Caco-2 (cell line): Measurements from ENCODE around the gene MYLK3. TPM values are rescaled to one million over a fixed set of nuclear protein-coding genes. Genes with fewer than 3 reads are reported as not detected.

Source experiments
- BruUV-seq: library from RNA; stranded (reverse); fragments of 400-500 nt; replicated peaks from 2 replicates; lab custom pipeline; 2021; lab: Mats Ljungman, UMichigan
- CTCF ChIA-PET: fragments of 300-600 bp; sonication (Branson Sonifier 250); formaldehyde crosslinking; loops from one replicate; lab custom pipeline; 2022; ENCODE audit warnings: antibody characterized with exemption; lab: Charles Lee
- POLR2A ChIA-PET: fragments of 300-600 bp; sonication (Branson Sonifier 250); formaldehyde crosslinking; loops from one replicate; lab custom pipeline; 2022; ENCODE audit warnings: antibody characterized with exemption; lab: Charles Lee
- DNase-seq, 2 experiments: peaks; one replicate each; pipeline versions ENCODE4 v3.0.0 to v3.0.0-alpha.2; 2020 to 2022
- H3K27me3 ChIP-seq: replicated peaks from 2 replicates; pipeline ENCODE4 v1.6.0; 2011; ENCODE audit warnings: low read length; ENCODE audit not compliant: control insufficient read depth, insufficient read depth
- H3K36me3 ChIP-seq: 2 replicates; pipeline ENCODE4 v1.5.1; 2011; ENCODE audit warnings: low read length; ENCODE audit not compliant: control insufficient read depth, insufficient read depth
- H3K4me1 ChIP-seq: fragments of 250-450 bp; sonication (Bioruptor Pico); 2 replicates; pipeline ENCODE4 v1.5.1; 2020; ENCODE audit warnings: mild to moderate bottlenecking
- H3K4me3 ChIP-seq: 2 replicates; pipeline ENCODE4 v1.5.1; 2011; ENCODE audit warnings: low read depth, mild to moderate bottlenecking, control low read depth, low read length
- H3K9me3 ChIP-seq: fragments of 250-450 bp; sonication (Bioruptor Pico); 2 replicates; pipeline ENCODE4 v1.5.1; 2020; ENCODE audit warnings: mild to moderate bottlenecking, moderate library complexity
- H3K27ac Mint-ChIP-seq: one replicate; pipeline ENCODE4 v1.8.0; 2022; ENCODE audit warnings: mixed read lengths; ENCODE audit not compliant: unreplicated experiment
- H3K27me3 Mint-ChIP-seq: one replicate; pipeline ENCODE4 v1.8.0; 2022; ENCODE audit warnings: mixed read lengths; ENCODE audit not compliant: insufficient read depth, unreplicated experiment
- H3K36me3 Mint-ChIP-seq: one replicate; pipeline ENCODE4 v1.8.0; 2022; ENCODE audit warnings: mild to moderate bottlenecking, mixed read lengths; ENCODE audit not compliant: insufficient read depth, unreplicated experiment
- H3K4me1 Mint-ChIP-seq: one replicate; pipeline ENCODE4 v1.8.0; 2022; ENCODE audit warnings: low read depth, mixed read lengths; ENCODE audit not compliant: unreplicated experiment
- H3K4me3 Mint-ChIP-seq: one replicate; pipeline ENCODE4 v1.8.0; 2022; ENCODE audit warnings: mild to moderate bottlenecking, moderate library complexity, mixed read lengths; ENCODE audit not compliant: unreplicated experiment
- H3K9me3 Mint-ChIP-seq: one replicate; pipeline ENCODE4 v1.8.0; 2022; ENCODE audit warnings: mixed read lengths; ENCODE audit not compliant: unreplicated experiment
- intact Hi-C: fragments of 100-400 bp; cut with micrococcal nuclease; formaldehyde crosslinking; loops from one replicate; pipeline ENCODE4 v1.10.0; 2022; ENCODE audit not compliant: unreplicated experiment
- total RNA-seq: library from RNA; stranded (reverse); gene quantifications from 2 replicates; pipeline ENCODE4 v1.2.3, GENCODE V29; 2022
- TF ChIP-seq, protein P1 (sequence below), 2 experiments: fragments of 200-600 bp in 1 of 2; IDR thresholded peaks; 1 replicate in 1 of 2; 2 replicates in 1 of 2; pipeline versions ENCODE4 v1.5.1 to v1.8.0; 2011 to 2022; ENCODE audit warnings: antibody characterized with exemption in 1 of 2, control low read depth in 1 of 2, inconsistent platforms in 1 of 2, low read depth in 1 of 2, low read length in 1 of 2, mild to moderate bottlenecking in 1 of 2, moderate library complexity in 1 of 2; ENCODE audit not compliant: insufficient read depth in 1 of 2, severe bottlenecking in 1 of 2, unreplicated experiment in 1 of 2

MYLK3 gene
- total RNA-seq, 1 experiment from 2014 or later: 1.2 TPM

DNA sequence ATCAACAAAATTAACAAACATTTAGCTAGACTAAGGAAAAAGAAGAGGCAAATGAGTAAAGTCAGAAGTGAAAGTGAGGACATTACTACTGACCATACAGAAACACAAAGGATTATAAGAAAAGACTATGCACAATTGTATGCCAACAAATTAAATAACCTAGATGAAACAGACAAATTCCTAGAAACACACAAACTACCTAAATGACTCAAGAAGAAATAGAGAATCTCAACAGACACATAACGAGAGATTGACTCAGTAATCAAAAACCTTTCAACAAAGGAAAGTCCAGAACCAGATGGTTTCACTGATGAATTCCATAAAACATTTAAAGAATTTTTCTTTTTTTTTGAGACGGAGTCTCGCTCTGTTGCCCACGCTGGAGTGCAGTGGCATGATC lies 35.7 kb upstream of the MYLK3 start:
- Mint-ChIP-seq H3K27ac (no peak overlapping the region), H3K36me3 (peaks cover 6% of the 10 kb centered on the region), H3K4me3 (no peak overlapping the region), H3K27me3 (no peaks in the 10 kb centered on the region), H3K9me3 (peaks cover 24% of the 10 kb centered on the region), H3K4me1 (peaks cover 21% of the 10 kb centered on the region)
- CTCF ChIA-PET: no interaction called here
- Histone ChIP-seq H3K9me3 (no peaks in the 10 kb centered on the region), H3K36me3 (no peaks in the 10 kb centered on the region), H3K4me1 (peaks cover 20% of the 10 kb centered on the region), H3K4me3 (no peak overlapping the region), H3K27me3 (no peaks in the 10 kb centered on the region)
- TF ChIP-seq, protein P1, sequence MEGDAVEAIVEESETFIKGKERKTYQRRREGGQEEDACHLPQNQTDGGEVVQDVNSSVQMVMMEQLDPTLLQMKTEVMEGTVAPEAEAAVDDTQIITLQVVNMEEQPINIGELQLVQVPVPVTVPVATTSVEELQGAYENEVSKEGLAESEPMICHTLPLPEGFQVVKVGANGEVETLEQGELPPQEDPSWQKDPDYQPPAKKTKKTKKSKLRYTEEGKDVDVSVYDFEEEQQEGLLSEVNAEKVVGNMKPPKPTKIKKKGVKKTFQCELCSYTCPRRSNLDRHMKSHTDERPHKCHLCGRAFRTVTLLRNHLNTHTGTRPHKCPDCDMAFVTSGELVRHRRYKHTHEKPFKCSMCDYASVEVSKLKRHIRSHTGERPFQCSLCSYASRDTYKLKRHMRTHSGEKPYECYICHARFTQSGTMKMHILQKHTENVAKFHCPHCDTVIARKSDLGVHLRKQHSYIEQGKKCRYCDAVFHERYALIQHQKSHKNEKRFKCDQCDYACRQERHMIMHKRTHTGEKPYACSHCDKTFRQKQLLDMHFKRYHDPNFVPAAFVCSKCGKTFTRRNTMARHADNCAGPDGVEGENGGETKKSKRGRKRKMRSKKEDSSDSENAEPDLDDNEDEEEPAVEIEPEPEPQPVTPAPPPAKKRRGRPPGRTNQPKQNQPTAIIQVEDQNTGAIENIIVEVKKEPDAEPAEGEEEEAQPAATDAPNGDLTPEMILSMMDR (IDR thresholded peaks at IDR 0.05; ENCODE audit: insufficient read depth in 1 of 2, low read depth in 1 of 2, low read length in 1 of 2, severe bottlenecking in 1 of 2, unreplicated experiment in 1 of 2): no peak
- BruUV-seq: no TSS peak
- no peak for DNase-seq
- intact Hi-C loops: loop anchor here (2.0 kb wide), 1 partner anchor 35 kb away; the partner anchor contains the start of gene MYLK3
- POLR2A ChIA-PET: no interaction called here

DNA sequence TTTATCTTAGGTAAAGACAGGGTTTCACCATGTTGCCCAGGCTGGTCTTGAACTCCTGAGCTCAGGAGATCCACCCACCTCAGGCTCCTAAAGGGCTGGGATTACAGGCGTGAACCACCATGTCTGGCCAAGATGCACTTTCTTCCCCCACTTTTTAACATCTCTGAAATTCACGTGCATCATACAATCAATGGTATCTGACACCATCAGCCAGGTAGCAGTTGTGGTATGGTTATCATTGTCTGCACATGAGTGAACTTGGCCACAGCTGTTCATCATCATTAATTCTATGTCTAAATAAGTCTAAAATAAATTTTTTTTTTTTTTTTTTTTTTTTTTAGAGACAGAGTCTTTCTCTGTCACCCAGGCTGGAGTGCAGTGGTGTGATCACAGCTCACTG lies 34.2 kb upstream of the MYLK3 start:
- Mint-ChIP-seq H3K9me3 (peaks cover 25% of the 10 kb centered on the region), H3K36me3 (peaks cover 6% of the 10 kb centered on the region), H3K4me3 (no peak overlapping the region), H3K27ac (no peak overlapping the region), H3K27me3 (no peaks in the 10 kb centered on the region), H3K4me1 (peaks cover 15% of the 10 kb centered on the region)
- Histone ChIP-seq H3K4me1 (peaks cover 13% of the 10 kb centered on the region), H3K9me3 (no peaks in the 10 kb centered on the region), H3K4me3 (no peak overlapping the region), H3K36me3 (no peaks in the 10 kb centered on the region), H3K27me3 (no peaks in the 10 kb centered on the region)
- POLR2A ChIA-PET: no interaction called here
- TF ChIP-seq, protein P1 (IDR thresholded peaks at IDR 0.05; ENCODE audit: insufficient read depth in 1 of 2, low read depth in 1 of 2, low read length in 1 of 2, severe bottlenecking in 1 of 2, unreplicated experiment in 1 of 2): no peak
- CTCF ChIA-PET: no interaction called here
- no peak for DNase-seq
- intact Hi-C loops: no loop called here
- no TSS peak for BruUV-seq

GRCh38 chr16:46777804-46778203 lies 29.7 kb upstream of the MYLK3 start:
- H3K4me1 ChIP-seq: no peaks in the 10 kb centered on the region
- no TSS peak for BruUV-seq
- ChIA-PET CTCF (no interaction called here), POLR2A (interaction anchor here (0.6 to 0.8 kb wide), 2 partner anchors 78 to 88 kb away, joined by 5 to 7 read pairs; partner anchors contain the start of gene ORC6)
- H3K4me1 Mint-ChIP-seq: no peaks in the 10 kb centered on the region
- H3K4me3 ChIP-seq: no peak overlapping the region
- intact Hi-C loops: no loop called here
- H3K9me3 ChIP-seq: no peaks in the 10 kb centered on the region
- H3K27ac Mint-ChIP-seq: no peak overlapping the region
- H3K36me3 Mint-ChIP-seq: no peaks in the 10 kb centered on the region
- TF ChIP-seq, protein P1 (IDR thresholded peaks at IDR 0.05; ENCODE audit: insufficient read depth in 1 of 2, low read depth in 1 of 2, low read length in 1 of 2, severe bottlenecking in 1 of 2, unreplicated experiment in 1 of 2): no peak
- H3K27me3 Mint-ChIP-seq: no peaks in the 10 kb centered on the region
- no peaks in the 10 kb centered on the region for H3K27me3 ChIP-seq
- no peaks in the 10 kb centered on the region for H3K36me3 ChIP-seq
- no peak for DNase-seq
- H3K4me3 Mint-ChIP-seq: no peak overlapping the region
- peaks cover 14% of the 10 kb centered on the region for H3K9me3 Mint-ChIP-seq
